H7 (cell line): Measurements from ENCODE around the gene HADHB. TPM values are rescaled to one million over a fixed set of nuclear protein-coding genes. Genes with fewer than 3 reads are reported as not detected.
"Not testable (repeated sequence)": the region's sequence is repeated elsewhere in the genome, so short reads cannot be mapped to it uniquely, and the experiment has no call there.

Source experiments
- DNase-seq: peaks from one replicate; pipeline ENCODE4 v3.0.0; 2012
- H3K27me3 ChIP-seq: 2 replicates; pipeline ENCODE4 v1.6.0; 2011; ENCODE audit warnings: mild to moderate bottlenecking, low read length; ENCODE audit not compliant: control insufficient read depth, insufficient read depth
- H3K36me3 ChIP-seq: replicated peaks from 2 replicates; pipeline ENCODE4 v1.5.1; 2011; ENCODE audit warnings: low read length; ENCODE audit not compliant: control insufficient read depth, insufficient read depth
- H3K4me3 ChIP-seq: 2 replicates; pipeline ENCODE4 v1.5.1; 2011; ENCODE audit warnings: low read depth, mild to moderate bottlenecking, control low read depth, low read length, moderate library complexity; ENCODE audit not compliant: insufficient read depth
- total RNA-seq: library from RNA; depleted of rRNA; stranded (reverse); fragments of >200 nt; shearing (Covaris generic); gene quantifications from 2 replicates; pipeline ENCODE4 v1.2.3, GENCODE V29; 2014

The HADHB gene
- total RNA-seq, 1 experiment from 2014 or later, result 78.7 TPM

GRCh38 chr2:26297061-26297460, 52.3 kb downstream of the HADHB start:
- H3K27me3 ChIP-seq, result peaks cover 2% of the 10 kb centered on the region; the same call in 1 of the 2 replicates
- DNase-seq, result no peak
- H3K36me3 ChIP-seq, result no peaks in the 10 kb centered on the region
- no peak overlapping the region for H3K4me3 ChIP-seq

- DNase-seq, result peak; percentile 66
- Histone ChIP-seq H3K27me3 (peaks cover 2% of the 10 kb centered on the region; the same call in 1 of the 2 replicates), H3K36me3 (no peaks in the 10 kb centered on the region), H3K4me3 (peak overlapping the region; percentile 54)
Observed at GRCh38 chr2:26298286-26298637, 53.5 kb downstream of the HADHB start.

- Histone ChIP-seq H3K36me3 (no peaks in the 10 kb centered on the region), H3K27me3 (peaks cover 2% of the 10 kb centered on the region; the same call in 1 of the 2 replicates), H3K4me3 (peak overlapping the region; percentile 54)
- peak; percentile 45 for DNase-seq
Observed at GRCh38 chr2:26298638-26299393, 54.1 kb downstream of the HADHB start.

GRCh38 chr2:26299471-26300101, 54.8 kb downstream of the HADHB start:
- peak; percentile 48 for DNase-seq
- peaks cover 2% of the 10 kb centered on the region; the same call in 1 of the 2 replicates for H3K27me3 ChIP-seq
- peak overlapping the region; percentile 54 for H3K4me3 ChIP-seq
- no peaks in the 10 kb centered on the region for H3K36me3 ChIP-seq

GRCh38 chr2:26300234-26300925, 55.6 kb downstream of the HADHB start:
- H3K27me3 ChIP-seq, result peaks cover 2% of the 10 kb centered on the region; the same call in 1 of the 2 replicates
- no peak for DNase-seq
- no peak overlapping the region for H3K4me3 ChIP-seq
- no peaks in the 10 kb centered on the region for H3K36me3 ChIP-seq

- Histone ChIP-seq H3K4me3 (no peak overlapping the region), H3K27me3 (peaks cover 2% of the 10 kb centered on the region; the same call in 1 of the 2 replicates)
- no peak for DNase-seq
Observed at GRCh38 chr2:26302846-26303245, 58.1 kb downstream of the HADHB start.

GRCh38 chr2:26305094-26305493, 60.4 kb downstream of the HADHB start:
- not testable (repeated sequence) for H3K27me3 ChIP-seq, H3K4me3 ChIP-seq, DNase-seq, H3K36me3 ChIP-seq

More at GRCh38 chr2:26302846-26303245, 58.1 kb downstream of the HADHB start:
- no peaks in the 10 kb centered on the region for H3K36me3 ChIP-seq

- Histone ChIP-seq H3K4me3 (no peak overlapping the region), H3K36me3 (no peaks in the 10 kb centered on the region), H3K27me3 (no peaks in the 10 kb centered on the region; the same call in 1 of the 2 replicates)
- no peak for DNase-seq
Observed at GRCh38 chr2:26305540-26305939, 60.8 kb downstream of the HADHB start.

GRCh38 chr2:26309921-26310320, 65.2 kb downstream of the HADHB start:
- Histone ChIP-seq H3K36me3 (no peaks in the 10 kb centered on the region), H3K4me3 (no peak overlapping the region), H3K27me3 (no peaks in the 10 kb centered on the region)
- DNase-seq, result no peak

GRCh38 chr2:26312471-26312870, 67.7 kb downstream of the HADHB start:
- H3K27me3 ChIP-seq, result no peaks in the 10 kb centered on the region
- H3K36me3 ChIP-seq, result no peaks in the 10 kb centered on the region
- no peak overlapping the region for H3K4me3 ChIP-seq
- no peak for DNase-seq

- DNase-seq, result peak; percentile 20
- no peaks in the 10 kb centered on the region for H3K27me3 ChIP-seq
- no peak overlapping the region for H3K4me3 ChIP-seq
- H3K36me3 ChIP-seq, result no peaks in the 10 kb centered on the region
Observed at GRCh38 chr2:26313446-26313845, 68.7 kb downstream of the HADHB start.

GRCh38 chr2:26314243-26314642, 69.5 kb downstream of the HADHB start:
- DNase-seq, result peak; percentile 84
- no peaks in the 10 kb centered on the region for H3K36me3 ChIP-seq

GRCh38 chr2:26316041-26316440, 71.3 kb downstream of the HADHB start:
- H3K27me3 ChIP-seq, result no peaks in the 10 kb centered on the region
- H3K4me3 ChIP-seq, result no peak overlapping the region
- no peaks in the 10 kb centered on the region for H3K36me3 ChIP-seq
- peak; percentile 65 for DNase-seq

More at GRCh38 chr2:26314243-26314642, 69.5 kb downstream of the HADHB start:
- no peak overlapping the region for H3K4me3 ChIP-seq
- H3K27me3 ChIP-seq, result no peaks in the 10 kb centered on the region

- Histone ChIP-seq H3K4me3 (no peak overlapping the region), H3K27me3 (no peaks in the 10 kb centered on the region), H3K36me3 (no peaks in the 10 kb centered on the region)
- no peak for DNase-seq
Observed at GRCh38 chr2:26316845-26317244, 72.1 kb downstream of the HADHB start.
